GM19025 (cell line): ENCODE measurements around the gene MAPK12.

ENCODE experiments used
- ATAC-seq: cut with Tn5 transposase; IDR thresholded peaks from one replicate; pipeline ENCODE4 v1.9.1; 2021; ENCODE audit warnings: mild to moderate bottlenecking, low read depth, moderate library complexity; ENCODE audit not compliant: unreplicated experiment

MAPK12 gene

DNA sequence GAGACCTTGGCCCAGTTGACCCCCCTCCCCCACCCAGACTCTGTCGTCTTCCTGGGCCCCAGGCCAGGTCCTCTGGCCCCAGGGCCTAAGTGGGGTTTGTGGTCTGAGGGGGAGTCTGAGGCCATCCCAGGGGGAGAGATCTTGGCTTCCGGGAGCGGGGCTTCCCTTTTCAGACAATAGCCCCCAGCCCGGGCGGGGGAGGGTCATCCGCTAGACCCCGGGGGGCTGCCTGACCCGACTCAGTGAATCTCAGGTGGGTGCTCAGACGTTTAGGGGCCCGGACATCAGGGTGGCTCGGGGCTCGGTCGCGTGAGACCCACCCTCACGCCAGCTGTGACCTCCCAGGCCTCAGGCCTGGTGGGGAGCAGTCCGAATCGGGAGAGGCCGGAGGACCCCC is 8.1 kb upstream of the MAPK12 start:
- no peak for ATAC-seq

DNA sequence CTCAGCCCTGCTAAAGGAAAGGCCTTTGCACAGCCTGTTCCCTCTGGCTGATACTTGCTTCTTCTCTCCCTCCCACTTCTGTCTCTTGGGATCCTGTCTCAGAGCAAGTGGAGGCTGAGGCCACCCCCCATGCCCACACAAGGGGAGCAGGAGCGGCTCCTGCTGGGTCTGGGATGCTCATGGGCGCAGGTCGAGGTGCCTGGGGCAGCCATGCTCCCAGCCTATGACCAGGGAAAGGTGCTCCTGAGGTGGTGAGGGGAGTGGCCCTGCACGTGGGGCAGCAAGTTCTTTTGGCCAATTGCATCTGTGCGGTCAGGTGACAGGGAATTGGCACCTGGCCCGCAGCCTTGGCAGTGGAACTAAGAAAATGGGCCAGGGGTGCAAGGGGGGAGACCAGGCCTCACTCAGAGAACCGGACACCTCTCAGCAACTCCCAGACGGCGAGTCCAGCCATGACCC is 7.2 kb upstream of the MAPK12 start:
- ATAC-seq, result no peak

DNA sequence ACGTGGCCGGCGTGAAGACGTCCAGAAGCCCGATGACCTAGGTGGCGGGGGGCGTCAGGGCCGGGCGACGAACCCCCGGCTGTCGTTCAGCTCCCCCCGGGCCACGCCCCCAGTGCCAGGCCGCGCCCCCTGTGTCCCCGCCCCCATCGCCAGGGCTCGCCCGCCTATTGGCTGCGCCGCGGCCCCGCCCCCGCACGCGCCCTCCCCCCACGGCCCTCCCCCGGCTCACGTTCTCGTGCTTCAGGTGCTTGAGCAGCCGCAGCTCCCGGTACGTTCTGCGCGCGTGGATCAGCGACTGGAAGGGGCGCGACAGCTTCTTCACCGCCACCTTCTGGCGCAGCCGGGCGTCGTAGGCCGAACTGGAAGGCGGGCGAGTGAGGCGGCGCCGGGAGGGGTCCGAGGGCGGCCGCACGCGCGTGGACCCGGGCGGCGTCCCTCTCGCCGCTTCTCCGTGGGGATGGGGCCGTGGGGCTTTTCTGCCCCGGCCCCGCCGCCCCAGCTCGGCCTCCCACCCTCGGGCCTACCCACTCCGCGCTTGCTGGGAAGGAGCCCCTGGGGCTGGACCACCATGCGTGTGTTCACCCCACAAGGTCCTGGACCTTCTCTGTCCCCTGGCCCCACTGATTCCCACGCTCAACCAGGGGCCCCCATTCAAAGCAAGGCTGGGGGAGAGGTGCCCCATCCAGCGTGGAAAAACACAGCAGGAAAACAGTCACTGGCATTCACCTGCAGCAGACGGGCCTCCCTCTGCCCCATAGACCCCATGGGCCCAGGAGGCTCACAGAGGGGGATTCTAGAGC is 6.3 kb upstream of the MAPK12 start:
- ATAC-seq, result no peak

DNA sequence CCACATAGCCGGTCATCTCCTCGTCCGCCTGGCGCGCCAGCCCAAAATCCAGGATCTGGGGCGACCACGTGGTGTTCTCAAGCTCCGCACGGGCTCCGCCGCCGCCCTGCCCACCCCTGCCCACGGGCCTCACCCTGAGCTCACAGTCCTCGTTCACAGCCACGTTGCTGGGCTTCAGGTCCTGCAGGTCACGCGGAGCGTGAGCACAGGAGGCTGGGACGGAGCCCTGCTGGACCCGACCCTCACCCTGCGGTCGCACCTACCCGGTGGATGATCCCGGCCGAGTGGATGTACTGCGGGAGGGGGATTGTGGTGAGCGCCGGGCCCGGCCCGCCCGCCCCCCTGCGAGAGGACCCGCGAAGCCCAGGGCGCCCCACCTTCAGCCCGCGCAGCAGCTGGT is 5.5 kb upstream of the MAPK12 start:
- ATAC-seq, result no peak

DNA sequence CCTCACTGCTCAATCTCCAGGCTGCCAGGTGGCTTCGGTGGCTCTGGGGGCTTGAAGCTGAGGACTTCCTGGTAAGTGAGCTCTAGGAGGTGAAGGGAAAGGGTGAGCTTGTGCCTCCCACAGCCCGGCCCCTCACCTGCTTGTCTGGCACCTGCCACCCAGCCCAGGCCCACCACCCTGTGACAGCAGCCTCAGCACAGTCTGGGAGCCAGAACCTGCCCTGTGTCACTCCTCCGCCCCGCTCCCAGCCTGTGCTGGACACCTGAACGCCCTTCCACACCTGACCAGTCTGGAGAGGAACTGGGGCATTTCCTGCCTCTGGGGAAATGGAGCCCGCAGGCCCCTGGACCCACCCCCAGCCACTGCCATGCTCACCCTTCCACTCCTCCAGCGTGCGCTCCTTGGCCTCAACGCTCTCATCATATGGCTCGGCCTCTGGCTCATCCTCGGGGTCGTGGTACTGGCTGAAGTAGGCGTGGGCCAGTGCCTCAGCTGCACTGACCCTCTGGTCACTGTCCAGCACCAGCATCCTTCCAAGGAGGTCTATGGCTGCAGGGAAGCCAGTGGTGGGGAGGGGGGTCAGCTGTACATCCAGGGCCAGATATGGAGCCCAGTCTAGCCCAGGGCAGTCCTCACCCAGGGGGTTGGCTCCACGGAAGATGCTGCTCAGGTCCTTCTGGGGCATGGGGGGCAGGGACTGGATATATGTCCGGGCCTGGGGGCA is 3.6 kb upstream of the MAPK12 start:
- ATAC-seq, result no peak

DNA sequence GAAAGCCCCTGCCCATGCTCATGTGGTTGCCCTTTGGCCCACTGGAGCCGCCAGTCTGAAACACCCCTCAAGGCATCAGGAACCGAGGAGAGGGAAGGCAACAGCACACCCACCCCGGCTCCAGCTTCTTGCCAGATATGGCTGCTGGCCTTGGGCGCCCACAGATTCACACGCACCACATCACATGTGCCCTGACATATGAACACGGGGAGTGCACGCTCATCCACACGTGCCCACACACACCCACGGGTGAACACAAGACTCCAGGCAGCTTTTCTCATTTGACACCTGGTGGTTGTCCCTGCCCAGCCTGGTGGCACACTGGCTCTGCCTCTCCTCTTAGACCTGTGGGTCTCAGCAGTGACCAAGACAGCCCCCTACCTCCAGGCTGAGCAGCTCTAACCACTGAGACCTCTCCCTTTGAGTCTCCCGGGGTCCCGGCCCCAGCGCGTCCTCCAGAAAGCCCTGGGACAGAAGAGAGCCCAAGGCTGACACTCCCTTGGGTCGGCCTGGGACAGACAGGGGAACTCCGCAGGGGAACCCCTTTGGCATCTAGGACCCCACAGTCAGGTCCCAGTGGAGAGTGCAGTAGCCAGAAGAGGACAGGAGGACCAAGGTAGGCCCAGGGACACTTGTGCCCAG is 2.7 kb upstream of the MAPK12 start:
- no peak for ATAC-seq

DNA sequence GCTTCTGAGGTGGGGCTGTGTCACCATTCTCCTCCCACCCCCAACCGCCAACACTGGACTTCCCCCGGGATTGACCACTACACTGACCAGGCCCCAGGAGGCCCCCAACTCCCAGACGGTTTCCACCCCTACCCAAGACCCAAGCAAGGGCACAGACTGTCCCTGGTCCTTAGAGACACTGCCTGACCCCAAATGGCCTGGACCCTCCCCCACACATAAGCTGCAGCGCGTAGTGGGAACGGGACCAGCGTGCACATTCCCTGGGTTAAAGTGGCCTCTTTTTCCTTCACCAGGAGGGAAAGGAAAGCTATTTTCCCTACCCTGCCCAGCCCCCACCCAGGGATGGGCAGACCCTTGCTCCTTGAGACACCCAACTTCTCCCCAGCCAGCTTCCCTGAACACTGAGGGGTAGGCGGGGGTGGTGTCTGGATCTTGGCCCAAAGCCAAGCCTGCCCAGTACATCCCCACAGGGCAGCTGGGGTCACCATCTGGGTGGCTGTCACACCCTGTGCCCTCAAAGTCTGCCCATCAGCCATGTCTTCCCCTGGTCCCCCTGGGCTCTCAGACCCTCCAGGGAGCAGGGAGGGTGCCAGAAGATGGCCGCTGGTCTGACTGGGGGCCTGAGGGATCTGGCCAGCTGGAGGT is 1.6 kb upstream of the MAPK12 start:
- ATAC-seq, result no peak

DNA sequence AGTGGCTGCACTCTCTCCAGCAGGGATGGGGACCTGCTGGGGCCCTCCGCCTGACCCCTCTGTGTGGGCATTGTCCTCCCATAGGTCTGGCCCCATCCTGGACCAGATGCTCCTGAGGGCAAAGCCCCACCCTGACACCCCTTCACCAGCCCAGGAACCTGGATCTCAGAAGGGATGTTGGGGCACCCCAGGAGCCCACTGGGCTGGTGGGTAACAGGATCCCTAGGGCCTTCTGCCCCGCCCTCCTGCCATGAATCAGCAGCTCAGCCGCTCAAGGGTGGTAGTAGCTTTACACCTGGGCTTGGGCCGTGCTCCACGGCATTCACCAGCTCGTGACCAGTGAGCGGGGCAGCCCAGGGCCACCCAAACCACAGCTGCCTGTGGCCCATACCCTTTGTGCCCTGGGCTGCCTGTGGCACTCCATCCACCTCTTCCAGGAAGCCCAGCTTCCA is 1.0 kb upstream of the MAPK12 start:
- ATAC-seq, result no peak

DNA sequence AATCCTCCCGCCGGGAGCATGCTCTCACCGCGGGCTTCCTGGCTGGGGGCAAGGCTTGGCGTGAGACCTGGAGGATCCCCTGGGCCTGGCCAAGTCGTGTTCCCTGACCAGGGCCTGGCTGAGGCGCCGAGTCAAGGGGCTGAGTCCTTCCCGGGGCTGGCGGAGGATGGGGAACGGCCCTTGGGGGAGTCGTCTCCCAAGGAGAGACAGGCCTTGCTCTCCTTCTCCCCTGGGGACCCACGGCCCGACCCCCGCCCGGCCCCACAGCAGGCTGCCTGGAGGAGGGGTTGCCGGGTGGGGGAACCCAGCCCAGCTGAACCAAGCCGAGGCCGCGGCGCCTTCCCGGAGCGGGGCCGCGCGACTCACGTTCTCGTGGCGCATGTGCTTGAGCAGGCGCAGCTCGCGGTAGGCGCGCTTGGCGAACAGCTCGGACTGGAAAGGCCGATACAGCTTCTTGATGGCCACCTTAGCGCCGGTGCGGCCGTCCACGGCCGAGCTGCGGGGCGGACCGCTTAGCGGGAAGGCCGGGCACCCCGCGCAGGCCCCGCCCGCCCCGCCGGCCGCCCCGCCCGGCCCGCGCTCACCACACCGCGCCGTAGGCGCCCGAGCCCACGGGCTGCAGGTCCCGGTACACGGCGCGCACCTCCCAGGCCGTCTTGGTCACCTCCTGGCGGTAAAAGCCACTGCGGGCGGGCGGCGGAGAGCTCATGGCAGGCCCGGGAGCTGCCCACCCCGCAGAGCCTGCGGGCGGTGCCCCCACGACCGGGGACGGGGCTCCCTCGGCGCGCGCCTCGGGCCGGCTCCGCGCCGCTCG is 475 bp downstream of the MAPK12 start:
- ATAC-seq, result peak; percentile 23

DNA sequence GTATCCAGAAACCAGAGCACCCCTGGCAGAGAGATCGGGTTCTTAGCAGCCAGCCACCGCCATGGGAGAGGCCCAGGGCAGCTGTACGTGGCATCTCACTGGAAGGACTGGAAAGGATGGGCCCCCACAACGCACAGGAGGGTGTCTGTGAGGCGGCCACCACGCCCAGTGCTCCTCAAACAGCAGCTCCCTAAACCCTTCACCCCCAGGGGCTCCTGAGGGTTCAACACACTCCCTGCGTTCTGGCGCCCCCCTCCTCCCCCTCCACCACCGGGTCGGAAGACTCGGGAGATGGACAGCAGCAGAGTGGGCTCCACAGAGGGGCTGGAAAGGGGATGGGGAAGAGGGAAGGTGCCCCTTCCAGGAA is 1.1 kb downstream of the MAPK12 start:
- ATAC-seq, result no peak

DNA sequence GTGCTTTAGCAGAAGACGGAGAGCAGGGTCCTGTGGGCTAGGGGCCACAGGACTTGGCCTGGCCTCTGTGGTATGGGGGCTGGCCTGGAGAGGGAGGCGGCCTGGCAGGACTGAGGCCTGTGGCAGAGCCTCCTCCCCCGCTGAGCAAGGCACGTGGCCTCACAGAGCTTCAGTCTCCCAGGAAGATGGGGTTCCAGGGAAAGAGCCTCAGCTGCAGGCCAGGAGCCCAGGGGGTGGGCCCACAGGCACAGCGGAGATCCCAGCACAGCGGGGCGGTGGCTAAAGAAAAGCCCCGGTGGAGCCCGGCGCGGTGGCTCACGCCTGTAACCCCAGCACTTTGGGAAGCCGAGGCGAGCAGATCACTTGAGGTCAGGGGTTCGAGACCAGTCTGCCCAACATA is 2.2 kb downstream of the MAPK12 start:
- no peak for ATAC-seq

DNA sequence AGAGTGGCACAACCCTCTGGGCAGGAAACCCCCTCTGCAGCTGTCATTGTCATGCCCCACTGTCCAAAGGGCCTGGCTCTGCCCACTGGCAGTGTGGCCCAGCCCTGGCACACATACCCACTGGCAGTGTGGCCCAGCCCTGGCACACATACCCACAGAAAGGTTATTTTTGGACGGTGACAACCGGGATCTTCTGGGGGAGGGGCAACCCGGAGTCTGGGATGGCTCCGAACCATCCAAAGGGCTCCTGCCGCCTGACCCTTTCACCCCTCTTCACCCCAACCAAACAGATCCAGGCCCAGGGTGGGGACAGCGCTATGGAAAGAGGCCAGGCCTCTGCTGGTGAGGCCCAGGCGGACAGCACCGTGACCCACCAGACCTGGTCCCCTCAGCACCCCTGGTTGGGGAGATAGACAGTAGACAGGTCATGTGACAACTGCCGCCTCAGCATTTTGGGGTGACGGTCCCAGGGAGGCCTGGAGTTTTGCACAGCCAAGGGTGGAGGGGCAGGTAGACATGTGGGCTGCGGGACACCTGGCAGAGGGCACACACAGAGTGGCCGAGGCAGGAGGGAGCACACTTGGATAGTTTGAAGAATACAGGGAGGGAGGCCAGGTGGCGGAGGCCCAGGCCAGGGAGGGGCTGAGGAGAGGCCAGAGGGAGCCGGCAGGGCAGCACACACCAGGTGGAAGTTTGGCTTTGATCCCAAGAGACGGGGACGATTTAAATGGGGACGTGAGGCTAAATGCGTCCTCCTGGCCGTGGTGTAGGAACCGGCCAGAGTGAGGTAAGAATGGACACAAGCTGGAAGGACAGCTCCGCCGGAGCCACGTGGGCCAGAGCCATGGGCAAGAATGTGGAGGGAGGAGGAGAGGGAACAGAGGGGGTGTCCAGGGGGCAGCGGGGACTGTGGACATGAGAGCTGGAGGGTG is 2.9 kb downstream of the MAPK12 start:
- no peak for ATAC-seq

DNA sequence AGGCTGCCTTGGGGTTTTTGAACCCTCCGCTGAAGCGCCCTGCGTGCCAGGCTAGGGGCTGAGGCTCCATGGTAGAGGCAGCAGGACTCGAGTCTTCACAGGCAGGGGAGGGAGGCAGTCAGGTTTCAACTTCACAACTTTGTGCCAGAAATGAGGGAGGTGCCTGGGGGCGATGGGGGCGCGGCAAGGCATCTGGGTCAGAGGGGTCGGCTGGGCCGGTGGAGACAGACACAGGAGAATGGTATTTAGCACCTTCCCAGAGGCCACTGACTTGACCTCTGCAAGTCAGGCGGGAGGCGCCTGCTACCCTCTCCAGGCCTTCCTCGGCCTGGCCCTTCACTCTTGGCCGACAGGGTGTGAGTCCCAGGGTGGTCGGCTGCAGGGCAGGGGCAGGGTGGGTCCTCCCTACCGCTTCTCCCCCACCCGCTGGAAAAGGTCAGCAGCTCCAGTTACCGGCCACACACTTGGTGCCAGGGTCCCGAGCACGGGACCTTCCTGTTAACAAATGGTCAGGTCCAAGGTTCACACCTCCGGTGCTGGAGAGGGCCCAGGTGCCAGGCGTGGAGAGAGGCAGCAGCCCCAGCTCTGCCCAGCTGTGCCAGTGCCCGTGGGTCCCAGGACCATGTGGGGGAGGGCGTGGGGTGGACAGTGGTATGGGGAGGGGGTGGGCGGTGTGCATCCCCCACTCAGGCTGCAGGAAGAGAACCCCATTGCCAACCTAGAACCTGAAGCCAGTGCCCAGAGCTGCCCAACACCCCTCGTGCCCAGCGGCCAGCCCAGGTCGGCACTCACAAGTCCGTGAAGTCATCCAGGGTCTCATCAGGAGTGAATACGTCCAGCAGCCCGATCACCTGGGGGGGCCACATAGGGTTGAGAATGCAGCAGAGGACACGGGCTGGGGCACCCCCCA is 3.8 kb downstream of the MAPK12 start:
- ATAC-seq, result no peak

DNA sequence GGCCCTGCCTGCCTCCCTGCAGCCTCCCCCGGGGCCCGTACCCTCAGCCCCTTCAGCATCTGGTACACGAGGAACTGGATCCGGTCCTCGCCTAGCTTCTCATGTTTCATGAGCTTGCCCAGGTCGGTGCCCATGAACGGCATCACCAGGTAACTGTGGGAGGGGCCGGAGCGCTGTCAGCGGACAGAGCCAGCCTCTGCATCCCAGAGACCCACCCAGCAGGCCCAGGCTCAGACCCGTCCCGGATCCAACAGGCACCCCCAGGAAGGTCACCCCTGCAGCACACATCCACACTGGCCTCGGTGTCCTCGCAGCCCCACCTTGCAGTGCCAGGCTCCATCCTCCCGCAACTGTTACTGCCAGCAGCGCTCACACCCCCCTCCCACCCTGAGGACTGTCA is 4.4 kb downstream of the MAPK12 start:
- no peak for ATAC-seq

DNA sequence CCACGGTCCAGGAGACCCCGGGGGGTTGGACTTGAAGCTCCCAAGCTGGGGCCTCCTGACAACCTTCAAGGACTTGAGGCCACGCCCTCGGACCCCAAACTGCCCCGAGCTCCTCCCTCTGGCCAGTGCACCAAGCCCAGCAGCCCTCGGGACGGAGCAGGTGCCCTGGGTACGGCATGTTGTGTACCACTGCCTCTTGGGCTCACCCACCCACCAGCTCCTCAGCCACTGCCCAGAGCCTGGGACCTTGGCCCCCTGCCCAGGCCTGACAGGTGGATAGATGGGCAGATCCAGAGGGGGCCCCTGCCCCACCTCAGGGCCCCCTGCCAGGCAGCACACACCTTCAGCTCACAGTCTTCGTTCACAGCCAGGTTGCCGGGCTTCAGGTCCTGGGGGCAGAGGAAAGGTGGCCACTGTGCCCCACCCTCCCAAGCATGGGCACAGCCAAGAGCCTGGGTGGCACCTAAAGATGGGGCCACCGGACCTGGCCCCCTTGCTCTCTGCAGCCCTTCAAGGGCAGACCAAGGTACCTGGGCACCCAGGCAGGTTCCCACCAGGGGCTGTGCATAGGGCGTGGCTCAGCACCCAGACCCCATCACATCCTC is 5.1 kb downstream of the MAPK12 start:
- ATAC-seq, result no peak

DNA sequence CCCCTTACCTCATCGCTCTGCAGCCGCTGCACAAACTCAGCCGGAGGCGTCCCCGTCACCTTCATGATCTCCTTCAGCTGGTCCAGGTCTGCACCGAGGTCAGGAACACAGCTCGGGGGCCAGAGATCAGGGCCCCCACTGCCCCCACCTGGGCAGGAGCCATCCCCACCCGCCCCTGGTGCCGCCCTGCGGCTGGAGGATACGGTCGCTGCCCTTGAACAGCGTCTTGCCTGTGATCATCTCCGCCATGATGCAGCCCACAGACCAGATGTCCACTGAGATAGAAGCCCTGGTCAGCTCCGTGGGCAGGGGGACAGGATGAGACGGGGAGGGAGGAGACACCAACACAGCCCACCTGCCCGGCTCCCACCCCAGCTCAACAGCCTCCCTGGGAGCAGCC is 5.9 kb downstream of the MAPK12 start:
- no peak for ATAC-seq

DNA sequence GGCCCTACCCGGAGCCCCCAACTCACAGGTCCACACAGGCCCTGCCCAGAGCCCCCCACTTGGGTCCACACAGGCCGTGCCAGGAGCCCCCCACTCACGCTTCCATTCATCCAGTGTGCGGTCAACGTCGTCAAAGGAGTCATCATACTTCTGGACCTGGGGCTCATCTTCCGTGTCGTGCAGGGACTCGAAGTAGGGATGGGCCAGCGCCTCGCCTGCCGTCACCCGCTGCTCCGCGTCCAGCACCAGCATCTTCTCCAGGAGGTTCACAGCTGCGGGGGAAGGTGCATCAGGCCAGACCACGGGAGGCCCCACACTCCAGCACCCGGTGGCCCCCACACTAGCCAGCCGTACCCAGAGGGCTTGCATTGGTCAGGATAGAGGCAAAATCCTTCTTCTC is 6.4 kb downstream of the MAPK12 start:
- ATAC-seq, result no peak

DNA sequence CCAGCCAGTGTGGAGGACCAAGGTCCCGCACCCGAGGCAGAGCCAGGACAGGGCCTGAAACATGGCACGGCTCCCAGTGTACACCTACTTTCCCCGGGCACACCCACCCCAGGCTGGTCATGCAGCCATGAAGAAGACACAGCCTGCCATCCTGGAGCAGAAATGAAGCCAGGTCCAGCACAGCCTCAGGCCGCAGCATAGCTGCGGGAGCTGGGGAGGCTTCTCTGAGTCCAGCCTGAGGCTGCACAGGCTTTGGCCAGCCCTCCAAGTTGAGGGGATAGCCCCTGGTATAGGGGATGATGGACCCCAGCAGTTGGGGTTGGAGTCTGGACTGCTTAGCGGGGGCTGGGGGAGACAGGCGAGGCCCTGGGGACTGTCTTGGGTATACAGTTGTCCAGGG is 7.5 kb downstream of the MAPK12 start:
- ATAC-seq, result no peak
